NCI-H2227 treated with DMSO at 0.1 percent for 48 hours (cell line): Measurements from ENCODE around the gene ADH1C.

ENCODE experiments used
- DNase-seq: peaks from one replicate; lab custom pipeline; 2025; lab: John Stamatoyannopoulos, UW

Gene ADH1C

DNA sequence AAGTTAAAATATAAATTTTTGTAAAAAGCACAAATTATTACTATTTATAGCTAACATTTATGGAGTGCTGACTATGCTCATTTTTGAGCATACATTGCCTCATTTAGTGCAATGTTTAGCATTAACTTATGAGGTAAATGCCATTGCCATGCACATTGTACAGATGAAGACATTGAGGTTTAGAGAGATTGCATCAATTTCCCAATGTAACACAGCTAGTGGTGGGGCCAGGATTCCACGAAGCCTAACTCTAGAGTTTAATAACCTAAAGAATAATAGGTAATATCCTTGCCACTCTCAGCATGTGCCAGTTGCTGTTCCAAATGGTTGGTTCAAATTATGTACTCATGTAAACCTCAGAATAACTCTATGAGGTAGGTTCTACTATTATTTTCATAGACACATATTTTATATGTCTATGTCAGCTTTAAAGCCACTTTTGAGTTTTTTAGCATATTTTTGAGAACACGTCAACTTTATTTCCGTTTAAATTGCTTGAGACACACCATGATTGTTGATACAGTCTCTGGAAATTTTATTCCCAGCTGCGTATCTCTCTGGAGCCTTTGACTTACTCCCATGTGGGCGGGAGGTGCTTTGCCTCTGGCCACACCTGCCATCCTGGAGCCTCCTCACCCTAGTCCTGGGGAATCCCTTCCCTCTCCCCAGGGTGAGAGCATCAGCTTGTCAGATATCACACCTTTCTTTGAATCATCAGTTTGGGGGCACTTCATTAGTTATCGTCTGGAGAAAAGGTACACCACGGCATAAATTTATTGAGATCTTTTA is 51.0 kb downstream of the ADH1C start:
- no peak for DNase-seq

DNA sequence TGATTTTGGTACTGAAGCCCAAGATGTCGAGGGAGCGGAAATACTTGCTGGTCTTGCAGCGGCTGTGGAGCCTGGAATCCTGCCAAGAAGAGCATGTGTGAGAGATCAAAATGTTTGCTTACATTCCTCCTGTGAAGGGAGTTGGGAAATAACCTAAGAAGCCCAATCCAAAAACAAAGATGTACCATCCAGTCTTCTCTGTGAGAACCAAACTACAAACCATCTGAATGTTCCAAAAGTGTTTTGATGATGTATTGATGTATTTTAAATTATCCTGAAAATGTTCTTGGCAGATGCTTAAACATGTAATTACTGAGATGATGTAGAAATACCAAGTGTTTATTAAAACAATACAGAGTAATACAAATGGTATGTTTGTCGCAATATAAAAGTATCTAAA is 51.6 kb downstream of the ADH1C start:
- no peak for DNase-seq

DNA sequence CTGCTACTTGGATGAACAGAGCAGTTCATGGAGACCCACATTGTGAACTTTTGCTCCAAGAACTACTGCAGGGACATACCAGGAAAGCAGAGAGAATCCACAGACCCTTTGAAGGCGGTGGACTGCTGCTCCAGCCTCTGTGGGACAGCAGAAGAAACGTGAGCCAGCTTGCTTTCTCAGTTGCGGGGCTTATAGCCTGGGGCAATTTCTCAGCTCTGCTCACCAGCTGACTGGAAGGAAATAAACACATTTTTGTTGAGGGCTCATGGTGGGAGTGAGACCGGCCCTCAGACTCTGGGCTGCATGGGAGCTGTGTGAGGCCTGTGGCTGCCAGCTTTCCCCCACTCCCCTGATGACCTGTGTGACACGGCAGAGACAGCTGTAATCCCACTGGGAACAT is 59.2 kb downstream of the ADH1C start:
- DNase-seq = no peak

DNA sequence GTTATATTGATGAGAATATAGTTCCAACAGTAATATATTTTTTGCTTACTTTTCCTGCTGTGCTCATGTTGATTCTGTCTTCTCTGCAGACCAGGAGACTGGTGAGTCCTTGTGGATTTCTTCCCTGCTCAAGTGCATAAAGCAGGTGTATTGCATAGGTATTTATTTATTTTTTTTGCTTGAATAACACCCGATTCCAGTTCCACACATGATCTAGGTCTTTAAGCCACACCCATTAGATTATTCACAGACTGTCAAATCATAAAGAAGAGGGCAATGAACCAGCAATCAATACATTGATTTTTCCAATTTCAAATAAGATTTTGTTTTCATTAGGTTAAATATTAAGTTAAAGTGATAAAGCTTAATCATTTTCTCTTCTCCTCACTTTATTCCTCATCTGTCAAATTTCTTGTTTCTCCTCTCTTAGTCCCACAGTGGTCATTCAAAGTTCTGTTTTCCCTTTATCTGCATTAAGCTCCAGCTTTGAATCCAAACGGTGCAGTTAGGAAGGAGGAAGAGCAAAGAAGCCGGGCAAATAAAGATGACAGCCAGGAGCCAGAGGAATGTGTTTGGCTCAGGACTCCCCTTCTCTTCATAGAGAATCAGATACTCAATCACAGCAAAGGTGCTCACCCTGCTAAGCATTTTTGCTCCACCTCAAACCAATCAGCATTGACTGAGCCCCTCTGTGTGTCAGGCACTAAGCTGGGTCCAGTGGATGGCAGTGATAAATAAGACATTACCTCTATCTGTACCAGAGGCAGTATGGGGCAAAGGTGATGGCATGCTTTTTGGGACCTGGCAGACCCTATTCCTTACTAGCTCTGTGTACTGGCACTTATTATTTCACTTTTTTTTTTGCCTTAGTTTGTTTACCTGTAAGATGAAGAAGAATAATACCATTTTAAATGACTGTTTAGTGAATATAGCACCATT is 61.4 kb downstream of the ADH1C start, which contains the start of gene ADH1A:
Gene ADH1A, minus strand, starts transcription at position 138 of the 939 bp plus-strand sequence. Its CDS starts 71 bp downstream, at position 67.
- DNase-seq = no peak
